Measurements from ENCODE around the gene HLA-DOA.

GRCh38 chr6:33030245-33030644 is 20.9 kb upstream of the HLA-DOA start:
- TF ChIP-seq CTCF (IDR thresholded peaks at IDR 0.05) (no peak), POLR2A (IDR thresholded peaks at IDR 0.05) (no peak)
